Adrenal gland (tissue), 12 donors: ENCODE data around the gene FNDC3B. TPM values are rescaled to one million over a fixed set of nuclear protein-coding genes. Genes with fewer than 3 reads are reported as not detected.
A peak's percentile ranks its signal among the peaks of the same experiment; 100 is the strongest.

Source experiments
- DNase-seq, 7 donors: peaks; one replicate each; pipeline ENCODE4 v3.0.0-alpha.2; 2019 to 2020
- H3K27ac ChIP-seq, 5 donors: fragments of 200-600 bp; sonication (generic) in 4 of 5; 1 replicate in 3 of 5; 2 replicates in 2 of 5; pipeline versions ENCODE4 v1.5.1 to v1.8.0; 2016 to 2020; ENCODE audit warnings: mild to moderate bottlenecking in 1 of 5
- H3K27me3 ChIP-seq: fragments of 200-600 bp; 2 replicates; pipeline ENCODE4 v1.8.0; 2021
- H3K36me3 ChIP-seq, 2 donors: fragments of 200-600 bp; replicated peaks in 1 of 2; 1 replicate in 1 of 2; 2 replicates in 1 of 2; pipeline versions ENCODE4 v1.5.1 to v1.8.0; 2018 to 2022
- H3K4me1 ChIP-seq, 2 donors: fragments of 200-600 bp; replicated peaks in 1 of 2; 1 replicate in 1 of 2; 2 replicates in 1 of 2; pipeline versions ENCODE4 v1.5.1 to v1.8.0; 2018 to 2021
- H3K4me3 ChIP-seq, 4 donors: fragments of 200-600 bp; sonication (generic) in 3 of 4; one replicate each; pipeline ENCODE4 v1.5.1; 2016 to 2018
- H3K9me3 ChIP-seq, 3 donors: fragments of 200-600 bp; sonication (generic) in 1 of 3; replicated peaks in 1 of 3; 1 replicate in 2 of 3; 2 replicates in 1 of 3; pipeline versions ENCODE4 v1.5.1 to v1.8.0; 2016 to 2021
- CTCF ChIP-seq, 6 experiments: fragments of 450-650 bp in 4 of 6; fragments of 200-600 bp in 2 of 6; sonication (generic) in 1 of 6; IDR thresholded peaks; 1 replicate in 5 of 6; 2 replicates in 1 of 6; pipeline versions ENCODE4 v1.5.1 to v1.8.0; 2016 to 2021; ENCODE audit warnings: antibody characterized with exemption in 6 of 6, mild to moderate bottlenecking in 2 of 6, moderate library complexity in 1 of 6
- POLR2A ChIP-seq, 2 donors: fragments of 450-650 bp; IDR thresholded peaks; one replicate each; pipeline ENCODE4 v1.6.1; 2017; ENCODE audit warnings: antibody characterized with exemption in 2 of 2, mild to moderate bottlenecking in 2 of 2, moderate library complexity in 1 of 2
- WGBS, 4 donors: extraction: QIAGEN DNeasy Blood & Tissue Kit in 2 of 4; methylation state at CpG; one replicate each; pipeline versions ENCODE4 v1.1.5 to v1.1.7; 2013 to 2017; 5-methylcytosine and 5-hydroxymethylcytosine counted together
- intact Hi-C, 2 donors: fragments of 100-400 bp; cut with DNase I; formaldehyde crosslinking; loops; one replicate each; pipeline versions ENCODE4 v1.14.1 to v1.15.0; 2022 to 2023
- polyA plus RNA-seq, 3 donors: library from polyadenylated mRNA; stranded (reverse); fragments of 200-250 nt in 2 of 3; fragments of 350-450 nt in 1 of 3; fragmentation: Illumina TruSeq in 1 of 3; extraction: RNeasy Lipid Tissue Mini Kit (QIAGEN cat#74804) in 1 of 3; gene quantifications; one replicate each; pipeline ENCODE4 v1.2.3, GENCODE V29; 2013 to 2014
- total RNA-seq, 9 donors: library from RNA; depleted of rRNA in 4 of 9; stranded (reverse); fragments of >200 nt in 4 of 9; fragments of 120-200 nt in 1 of 9; fragmentation: NEBNext Ultra II Directional in 1 of 9; extraction: Animal tissue kit (Norgen Biotek cat#: 25700) in 1 of 9; gene quantifications; one replicate each; pipeline versions ENCODE4 v1.1.0 to v1.2.4, GENCODE V29; 2013 to 2023
- donor health status: healthy with polysubstance abuse.
- donor health status: Bipolar disorder and iron deficiency.
- donor health status: DM: yes; HTN: yes; CAD: no.
- donor health status: DM: no; HTN: no; CAD: no.
- donor health status: DM: no; HTN: no; CAD: no.
- donor health status: DM: yes; HTN: yes; CAD: no.

Gene FNDC3B
- total and polyA plus RNA-seq, 12 donors = 9.9 to 228 (median 105) TPM

GRCh38 chr3:172300862-172301261, 261.5 kb downstream of the FNDC3B start:
- WGBS, 4 donors = 76 to 96% (median 86%) methylated on average over 5 of the region's 5 CpGs
- Histone ChIP-seq H3K9me3 (no peaks in the 10 kb centered on the region), H3K27ac (no peak overlapping the region), H3K4me1 (peaks cover 6 to 19% of the 10 kb centered on the region in 2 donors), H3K4me3 (no peak overlapping the region), H3K27me3 (no peaks in the 10 kb centered on the region), H3K36me3 (peaks cover 0 to 28% of the 10 kb centered on the region in 2 donors)
- TF ChIP-seq CTCF (IDR thresholded peaks at IDR 0.05) = no peak
- intact Hi-C loops = no loop called here
- DNase-seq = no peak

- no peak overlapping the region for H3K27ac ChIP-seq
- 93 to 97% (median 96%) methylated on average over 2 of the region's 2 CpGs for WGBS, 4 donors
- DNase-seq = no peak
- H3K4me3 ChIP-seq = no peak overlapping the region
- H3K27me3 ChIP-seq = no peaks in the 10 kb centered on the region
- intact Hi-C loops = no loop called here
- no peak for TF ChIP-seq CTCF (IDR thresholded peaks at IDR 0.05)
- TF ChIP-seq POLR2A (IDR thresholded peaks at IDR 0.05) = no peak
- H3K4me1 ChIP-seq = peaks cover 9 to 28% of the 10 kb centered on the region in 2 donors
- no peaks in the 10 kb centered on the region for H3K9me3 ChIP-seq
- H3K36me3 ChIP-seq = peaks cover 0 to 31% of the 10 kb centered on the region in 2 donors
Observed at GRCh38 chr3:172302203-172302602, 262.8 kb downstream of the FNDC3B start.

DNA sequence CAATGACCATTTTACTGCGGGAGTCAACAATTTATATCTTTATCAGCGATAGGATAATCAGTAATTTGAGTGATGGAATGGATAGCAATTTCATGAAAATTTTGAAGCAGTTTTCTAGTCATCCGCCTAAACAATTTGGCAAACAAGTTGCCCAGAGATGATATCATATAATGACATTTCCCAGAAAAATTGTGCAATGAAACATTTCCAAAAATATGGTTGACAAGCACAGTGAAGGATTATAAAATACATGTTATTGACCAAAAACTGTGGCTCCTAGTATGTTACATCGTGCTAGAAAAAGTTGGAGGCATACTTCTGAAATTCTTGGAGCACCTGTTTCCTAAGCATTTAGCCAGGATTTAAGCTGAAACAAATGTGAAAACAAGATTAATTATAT, 263.8 kb downstream of the FNDC3B start:
- Histone ChIP-seq H3K27me3 (no peaks in the 10 kb centered on the region), H3K36me3 (peaks cover 0 to 36% of the 10 kb centered on the region in 2 donors), H3K9me3 (no peaks in the 10 kb centered on the region), H3K27ac (peak overlapping the region in 2 of 5 donors; percentile 8 to 11), H3K4me3 (no peak overlapping the region), H3K4me1 (peaks cover 12 to 35% of the 10 kb centered on the region in 2 donors)
- TF ChIP-seq CTCF (IDR thresholded peaks at IDR 0.05) (no peak), POLR2A (IDR thresholded peaks at IDR 0.05) (no peak)
- intact Hi-C loops = no loop called here
- DNase-seq = no peak
- 53 to 62% (median 58%) methylated on average over 4 of the region's 4 CpGs for WGBS, 4 donors

DNA sequence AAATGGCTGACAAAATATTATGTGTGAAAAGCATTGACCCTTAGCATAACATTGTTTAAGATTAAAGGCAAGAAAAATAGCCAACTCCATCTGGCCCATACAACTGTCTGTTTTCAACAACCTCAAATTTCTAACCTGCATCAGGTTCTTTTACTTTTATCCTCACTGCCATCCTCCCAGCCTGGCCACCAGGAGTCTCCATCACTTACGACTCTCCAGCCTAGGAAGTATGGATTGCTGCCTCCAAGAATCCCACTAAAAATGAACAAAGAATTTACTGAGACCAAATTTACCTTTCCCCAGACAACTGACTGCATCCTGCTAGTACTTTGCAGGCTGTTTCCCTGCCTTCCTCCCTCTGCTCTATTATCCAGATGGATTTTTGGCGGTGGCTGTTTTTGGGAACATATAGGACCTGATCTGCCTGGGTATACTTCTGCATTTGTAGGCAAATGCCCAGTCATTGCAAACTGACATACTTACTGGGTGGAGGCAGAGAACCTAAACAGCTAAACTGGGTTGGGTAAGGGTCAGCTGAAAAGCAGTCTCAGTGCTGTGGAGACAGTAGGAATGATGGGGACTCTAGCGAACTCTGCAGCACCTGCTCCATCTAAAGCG, 264.7 kb downstream of the FNDC3B start:
- H3K36me3 ChIP-seq = peaks cover 0 to 34% of the 10 kb centered on the region in 2 donors
- 97 to 99% (median 98%) methylated on average over 4 of the region's 4 CpGs for WGBS, 4 donors
- peaks cover 12 to 43% of the 10 kb centered on the region in 2 donors for H3K4me1 ChIP-seq
- no peak overlapping the region for H3K27ac ChIP-seq
- intact Hi-C loops = no loop called here
- H3K4me3 ChIP-seq = no peak overlapping the region
- no peak for TF ChIP-seq CTCF (IDR thresholded peaks at IDR 0.05)
- no peak for TF ChIP-seq POLR2A (IDR thresholded peaks at IDR 0.05)
- H3K27me3 ChIP-seq = no peaks in the 10 kb centered on the region
- no peak for DNase-seq
- H3K9me3 ChIP-seq = no peaks in the 10 kb centered on the region
